ENCODE measurements around the gene CHST3. TPM values are rescaled to one million over a fixed set of nuclear protein-coding genes. Genes with fewer than 3 reads are reported as not detected.
"Not testable (repeated sequence)": the region's sequence is repeated elsewhere in the genome, so short reads cannot be mapped to it uniquely, and the experiment has no call there.

CHST3 gene
- total and polyA plus RNA-seq, 10 of the 15 experiments (the other 5 are each of a cell fraction or from before 2014, with no cell fraction given), result 0.03 to 0.50 (median 0.05) TPM; not detected in 2

DNA sequence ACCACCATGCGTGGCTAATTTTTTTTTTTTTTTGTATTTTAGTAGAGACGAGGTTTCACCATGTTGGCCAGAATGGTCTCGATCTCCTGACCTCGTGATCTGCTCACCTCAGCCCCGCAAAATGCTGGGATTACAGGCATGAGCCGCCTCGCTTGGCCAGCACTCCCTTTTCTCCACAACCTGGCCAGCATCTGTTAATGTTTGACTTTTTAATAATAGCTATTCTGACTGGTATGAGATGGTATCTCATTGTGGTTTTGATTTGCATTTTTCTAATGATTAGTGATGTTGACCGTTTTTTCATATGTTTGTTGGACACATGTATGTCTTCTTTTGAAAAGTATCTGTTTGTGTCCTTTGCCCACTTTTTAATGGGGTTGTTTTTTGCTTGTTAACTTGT is 3.8 kb downstream of the CHST3 start:
- H3K36me3 ChIP-seq (ENCODE audit: control insufficient read depth in 2 of 2, insufficient read depth in 2 of 2, low read length in 1 of 2); H3K9ac ChIP-seq (ENCODE audit: control insufficient read depth, insufficient read depth, low read length); FAIRE-seq; H3K27ac ChIP-seq (ENCODE audit: control insufficient read depth, insufficient read depth); H2AFZ ChIP-seq (ENCODE audit: control insufficient read depth, low read depth, low read length); H3K4me1 ChIP-seq (ENCODE audit: control insufficient read depth, insufficient read depth, low read length); BruUV-seq (replicated peaks); DNase-seq (ENCODE audit: low read depth, low spot score); intact Hi-C loops (cut with micrococcal nuclease; ENCODE audit: unreplicated experiment); H4K20me1 ChIP-seq (ENCODE audit: control insufficient read depth, insufficient read depth); H3K27me3 ChIP-seq (replicated peaks in 1 of 2; ENCODE audit: control insufficient read depth in 2 of 2, insufficient read depth in 2 of 2, low read length in 1 of 2); H3K79me2 ChIP-seq (ENCODE audit: control insufficient read depth, insufficient read depth, low read length); H3K9me3 ChIP-seq (replicated peaks; ENCODE audit: control insufficient read depth, insufficient read depth, low read length); in situ Hi-C loops (cut with MboI); H3K4me3 ChIP-seq; H3K4me2 ChIP-seq (ENCODE audit: control insufficient read depth, insufficient read depth): not testable (repeated sequence)
- CTCF ChIA-PET, result interaction anchor here (1.4 kb wide), 1 partner anchor 81 kb away, joined by 5 read pairs; no protein-coding TSS in a partner anchor
- POLR2A ChIA-PET, result interaction anchor here (0.6 to 0.7 kb wide), 2 partner anchors 12 to 59 kb away, joined by 3 read pairs; no protein-coding TSS in a partner anchor
- RAD21 ChIA-PET (ENCODE audit: unreplicated experiment), result interaction anchor here (0.7 kb wide), 1 partner anchor 92 kb away, joined by 3 read pairs; no protein-coding TSS in a partner anchor
- 57% methylated on average over 8 of the region's 8 CpGs for WGBS (ENCODE audit: insufficient coverage, insufficient replicate concordance, low lambda C conversion rate, missing lambda C conversion rate)
- ATAC-seq, result peak; percentile 28
- peak; percentile 79 for TF ChIP-seq MTA2 (IDR thresholded peaks at IDR 0.05; ENCODE audit: low read depth)
- peak; percentile 23 to 25; a peak in 2 of 4 replicates for TF ChIP-seq IKZF2 (IDR thresholded peaks at IDR 0.05)
- TF ChIP-seq, protein P1, sequence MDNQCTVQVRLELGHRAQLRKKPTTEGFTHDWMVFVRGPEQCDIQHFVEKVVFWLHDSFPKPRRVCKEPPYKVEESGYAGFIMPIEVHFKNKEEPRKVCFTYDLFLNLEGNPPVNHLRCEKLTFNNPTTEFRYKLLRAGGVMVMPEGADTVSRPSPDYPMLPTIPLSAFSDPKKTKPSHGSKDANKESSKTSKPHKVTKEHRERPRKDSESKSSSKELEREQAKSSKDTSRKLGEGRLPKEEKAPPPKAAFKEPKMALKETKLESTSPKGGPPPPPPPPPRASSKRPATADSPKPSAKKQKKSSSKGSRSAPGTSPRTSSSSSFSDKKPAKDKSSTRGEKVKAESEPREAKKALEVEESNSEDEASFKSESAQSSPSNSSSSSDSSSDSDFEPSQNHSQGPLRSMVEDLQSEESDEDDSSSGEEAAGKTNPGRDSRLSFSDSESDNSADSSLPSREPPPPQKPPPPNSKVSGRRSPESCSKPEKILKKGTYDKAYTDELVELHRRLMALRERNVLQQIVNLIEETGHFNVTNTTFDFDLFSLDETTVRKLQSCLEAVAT (IDR thresholded peaks at IDR 0.05), result peak; percentile 50; the same call in 1 of the 2 replicates
- 0 out of 2 replicates have a peak, but pooled peaks have one; percentile 16 for TF ChIP-seq IKZF1 (conservative IDR thresholded peaks at IDR 0.05)
- TF ChIP-seq ATF7 (IDR thresholded peaks at IDR 0.05; ENCODE audit: low read depth), result 0 out of 2 replicates have a peak, but pooled peaks have one; percentile 26
- SMC1A ChIA-PET (ENCODE audit: uncharacterized antibody, unreplicated experiment), result interaction anchor here (0.6 to 1.4 kb wide), 4 partner anchors 16 to 54 kb away, joined by 3 to 5 read pairs (median 4); no protein-coding TSS in a partner anchor

Measured in GM12878 (cell line).